Hematopoietic multipotent progenitor cell treated with erythropoietin and hydrocortisone succinate and interleukin-3 and kit ligand, for 4 days (in vitro differentiated cells): Measurements from ENCODE around the gene NXT2.
"Not testable (repeated sequence)": the region's sequence is repeated elsewhere in the genome, so short reads cannot be mapped to it uniquely, and the experiment has no call there.

Experiments
- DNase-seq: peaks from one replicate; pipeline ENCODE4 v3.0.0-alpha.2; 2015

Gene NXT2

DNA sequence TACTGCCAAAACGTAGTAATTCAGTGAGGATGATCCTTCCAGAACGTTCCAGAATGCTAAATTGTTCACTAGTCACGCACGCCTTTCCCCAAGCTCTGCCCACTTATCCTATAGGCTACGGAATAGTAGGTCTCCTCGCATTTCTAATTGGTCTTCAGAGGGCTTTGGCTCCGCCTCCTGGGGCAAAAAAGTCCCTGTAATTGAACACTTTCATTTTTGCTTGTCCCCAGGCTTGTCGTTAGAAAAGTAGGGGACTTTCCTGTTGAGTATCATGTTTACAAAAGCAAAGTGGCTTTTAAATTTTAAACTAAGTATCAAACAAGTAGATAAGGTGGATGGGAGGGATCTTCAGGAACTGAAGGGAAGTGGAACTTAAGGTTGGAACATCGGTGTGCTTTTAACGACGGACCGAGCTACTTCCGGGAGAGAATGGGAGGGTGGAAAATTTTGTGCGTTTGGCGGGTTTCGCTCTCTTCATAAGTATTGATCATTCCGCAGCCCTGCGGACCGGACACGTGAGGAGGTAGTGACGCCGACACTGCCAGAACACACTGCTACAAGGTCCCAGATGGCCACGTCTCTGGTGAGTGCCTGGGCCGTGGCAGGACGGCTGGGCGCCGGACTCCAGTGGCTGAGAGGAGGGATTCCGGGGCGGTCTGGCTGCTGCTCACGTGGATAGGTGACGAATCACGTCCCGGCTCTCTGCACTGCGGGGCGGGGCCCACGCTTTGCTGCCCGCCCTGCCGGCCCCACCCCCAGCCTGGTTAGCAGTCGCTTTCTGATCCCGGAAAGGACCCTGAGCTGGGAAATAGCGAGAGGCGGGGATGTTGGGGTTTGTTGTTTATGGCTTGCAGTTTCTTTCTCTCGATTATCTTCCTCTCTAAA lies at the start of gene NXT2:
Gene NXT2 (plus strand): TSS at position 406 of the 885 bp plus-strand sequence. CDS start 163 bp downstream, at position 569.
- peak; percentile 96 for DNase-seq

GRCh38 chrX:109487640-109488039 lies 49.0 kb upstream of the NXT2 start:
- DNase-seq = peak; percentile 5

GRCh38 chrX:109489174-109489573 lies 47.5 kb upstream of the NXT2 start:
- no peak for DNase-seq

- DNase-seq = peak; percentile 4
These were observed 38.2 kb upstream of the NXT2 start for GRCh38 chrX:109498434-109498833.

DNA sequence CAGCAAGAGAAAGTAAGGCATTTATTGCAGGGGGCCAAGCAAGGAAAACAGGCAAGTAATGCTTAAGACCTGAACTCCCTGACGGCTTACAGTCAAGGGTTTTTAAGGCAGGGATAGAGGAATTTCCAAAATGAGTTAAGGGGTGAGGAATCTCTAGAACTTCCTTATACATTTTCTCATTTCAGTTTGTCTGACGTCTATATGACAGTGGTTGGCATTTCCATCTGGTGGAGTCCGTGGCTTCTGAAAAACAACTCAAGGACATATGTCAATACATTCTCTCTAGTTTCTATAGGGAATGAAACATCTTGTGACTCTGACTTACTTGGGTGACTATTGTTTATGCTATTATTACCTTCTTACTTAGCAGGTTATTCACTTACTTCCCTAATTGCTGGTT lies 35.5 kb upstream of the NXT2 start:
- no peak for DNase-seq

- DNase-seq = no peak
These were observed 27.7 kb upstream of the NXT2 start for GRCh38 chrX:109508915-109509314.

DNA sequence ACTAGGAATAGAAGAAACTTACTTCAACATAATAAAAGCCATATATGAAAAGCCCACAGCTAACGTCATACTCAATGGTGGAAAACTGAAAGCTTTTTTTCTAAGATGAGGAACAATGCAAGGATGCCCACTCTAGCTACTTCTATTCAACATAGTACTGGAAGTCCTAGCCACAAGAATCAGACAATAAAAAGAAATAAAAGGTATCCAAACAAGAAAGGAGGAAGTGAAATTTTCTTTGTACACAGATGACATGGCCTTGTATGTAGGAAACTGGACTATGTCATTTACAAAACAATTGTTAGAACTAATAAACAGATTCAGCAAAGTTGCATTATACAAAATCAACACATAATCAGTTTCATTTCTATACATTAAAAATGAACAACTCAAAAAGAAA lies 25.5 kb upstream of the NXT2 start:
- no peak for DNase-seq

- no peak for DNase-seq
These were observed 17.6 kb upstream of the NXT2 start for GRCh38 chrX:109519001-109519400.

GRCh38 chrX:109533005-109533404 lies 3.6 kb upstream of the NXT2 start:
- peak; percentile 34 for DNase-seq

- no peak for DNase-seq
These were observed 3.0 kb upstream of the NXT2 start for GRCh38 chrX:109533631-109534030.

- no peak for DNase-seq
These were observed 1.7 kb upstream of the NXT2 start for GRCh38 chrX:109534933-109535332.

DNA sequence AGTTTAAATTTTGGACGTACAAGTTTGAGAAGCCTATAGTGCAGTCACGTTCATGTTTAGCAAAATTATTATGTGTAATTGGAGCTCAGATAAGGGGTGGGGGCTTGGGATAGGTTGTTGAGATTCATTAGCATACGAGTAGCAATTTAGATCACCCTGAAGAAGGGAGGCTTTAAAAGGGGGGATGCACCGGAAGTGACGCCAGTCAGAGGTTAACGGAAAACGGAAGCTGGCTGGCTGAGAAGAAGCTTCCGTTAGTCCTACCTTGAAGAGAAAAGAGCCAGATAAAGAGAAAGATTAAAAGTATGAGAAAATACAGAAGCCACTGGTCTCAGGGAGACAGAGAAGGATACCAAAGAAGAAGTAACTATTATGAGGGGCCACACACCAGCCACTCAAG lies 1.1 kb upstream of the NXT2 start:
- no peak for DNase-seq

- no peak for DNase-seq
These were observed 651 bp downstream of the NXT2 start for GRCh38 chrX:109537324-109537665.

DNA sequence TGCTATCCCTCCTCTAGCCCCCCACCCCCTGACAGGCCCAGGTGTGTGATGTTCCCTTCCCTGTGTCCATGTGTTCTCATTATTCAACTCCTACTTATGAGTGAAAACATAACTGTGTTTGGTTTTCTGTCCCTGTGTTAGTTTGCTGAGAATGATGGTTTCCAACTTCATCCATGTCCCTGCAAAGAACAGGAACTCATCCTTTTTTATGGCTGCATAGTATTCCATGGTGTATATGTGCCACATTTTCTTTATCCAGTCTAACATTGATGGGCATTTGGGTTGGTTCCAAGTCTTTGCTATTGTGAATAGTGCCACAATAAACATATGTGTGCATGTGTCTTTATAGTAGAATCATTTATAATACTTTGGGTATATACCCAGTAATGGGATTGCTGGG lies 2.4 kb downstream of the NXT2 start:
- DNase-seq = not testable (repeated sequence)

DNA sequence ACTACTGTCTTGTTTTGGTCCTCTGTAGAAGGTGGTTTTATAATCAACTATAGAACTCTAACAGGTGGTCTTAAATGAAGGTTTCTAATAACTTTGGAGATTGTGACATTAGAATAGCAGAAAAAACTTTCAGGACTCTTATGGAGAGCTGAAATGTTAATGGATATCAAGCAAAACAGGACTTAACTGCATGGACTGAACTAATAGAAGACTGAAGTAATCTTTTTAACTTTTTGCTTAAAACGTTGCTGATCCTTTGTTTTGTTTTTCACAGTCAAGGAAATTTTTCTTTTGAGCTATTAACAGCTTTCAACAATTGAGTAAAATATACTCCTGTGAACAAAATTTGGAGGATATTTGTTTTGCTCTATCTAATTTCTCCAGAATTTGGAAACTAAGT lies 17.2 kb downstream of the NXT2 start:
- DNase-seq = no peak

GRCh38 chrX:109576083-109576482 lies 39.4 kb downstream of the NXT2 start:
- not testable (repeated sequence) for DNase-seq

DNA sequence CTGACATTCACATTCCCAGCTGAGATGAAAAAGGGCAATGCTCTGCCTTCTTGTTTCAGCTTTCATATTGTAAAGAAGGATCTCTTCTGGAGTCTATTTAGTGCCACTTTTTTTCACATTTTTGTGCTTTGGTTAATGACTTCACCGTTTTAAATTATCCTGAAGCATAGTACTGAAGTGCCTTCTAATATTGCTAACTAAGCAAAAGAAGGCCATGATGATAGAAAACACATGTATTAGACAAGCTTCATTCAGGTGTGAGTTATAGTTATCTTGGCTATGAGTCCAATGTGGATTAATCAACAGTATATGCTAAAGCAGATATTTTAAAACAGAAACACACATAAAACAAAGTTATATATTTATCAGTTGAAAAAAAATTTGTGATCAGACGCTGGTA lies 40.4 kb downstream of the NXT2 start:
- no peak for DNase-seq

DNA sequence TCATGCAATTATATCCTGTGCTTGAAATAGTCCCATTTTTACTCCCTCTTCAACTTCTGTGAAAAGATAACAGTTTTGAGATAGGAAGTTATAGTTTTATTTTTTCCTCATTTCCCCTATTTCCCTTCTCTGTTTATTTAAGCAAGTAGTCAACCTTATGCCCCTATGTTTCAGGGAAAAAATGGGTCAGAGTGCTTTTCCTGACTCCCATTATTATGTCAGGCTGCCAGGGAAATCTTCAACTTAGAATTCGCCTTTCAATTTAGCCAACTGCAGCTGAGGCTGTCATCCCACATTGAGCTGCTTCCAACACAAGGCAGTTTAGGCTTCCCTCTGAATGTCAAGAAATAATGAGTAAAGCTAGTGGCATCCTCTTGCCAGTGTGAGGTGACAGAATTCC lies 42.3 kb downstream of the NXT2 start:
- no peak for DNase-seq

GRCh38 chrX:109585488-109585887 lies 48.8 kb downstream of the NXT2 start:
- DNase-seq = no peak

- DNase-seq = no peak
These were observed 53.5 kb downstream of the NXT2 start for GRCh38 chrX:109590176-109590575.
